ENCODE data around the gene DENND1A.

DENND1A gene

GRCh38 chr9:123361731-123362510 is 568.0 kb downstream of the DENND1A start:
- no peak for TF ChIP-seq CTCF (IDR thresholded peaks at IDR 0.05; ENCODE audit: low read depth, low read length)
- H3K4me3 ChIP-seq (replicated peaks in 1 of 2; ENCODE audit: low read depth in 2 of 2, low read length in 2 of 2), result no peak overlapping the region
- DNase-seq (ENCODE audit: low read depth in 2 of 2), result no peak

GRCh38 chr9:123361086-123361730 is 568.7 kb downstream of the DENND1A start:
- DNase-seq (ENCODE audit: low read depth in 2 of 2), result no peak
- TF ChIP-seq CTCF (IDR thresholded peaks at IDR 0.05; ENCODE audit: low read depth, low read length), result no peak
- no peak overlapping the region for H3K4me3 ChIP-seq (replicated peaks in 1 of 2; ENCODE audit: low read depth in 2 of 2, low read length in 2 of 2)

- DNase-seq (ENCODE audit: low read depth in 2 of 2), result peak in 1 of 2 donors; percentile 23
- TF ChIP-seq CTCF (IDR thresholded peaks at IDR 0.05; ENCODE audit: low read depth, low read length), result no peak
- H3K4me3 ChIP-seq (replicated peaks in 1 of 2; ENCODE audit: low read depth in 2 of 2, low read length in 2 of 2), result no peak overlapping the region
Measured at GRCh38 chr9:123360161-123361085, 569.5 kb downstream of the DENND1A start.

DNA sequence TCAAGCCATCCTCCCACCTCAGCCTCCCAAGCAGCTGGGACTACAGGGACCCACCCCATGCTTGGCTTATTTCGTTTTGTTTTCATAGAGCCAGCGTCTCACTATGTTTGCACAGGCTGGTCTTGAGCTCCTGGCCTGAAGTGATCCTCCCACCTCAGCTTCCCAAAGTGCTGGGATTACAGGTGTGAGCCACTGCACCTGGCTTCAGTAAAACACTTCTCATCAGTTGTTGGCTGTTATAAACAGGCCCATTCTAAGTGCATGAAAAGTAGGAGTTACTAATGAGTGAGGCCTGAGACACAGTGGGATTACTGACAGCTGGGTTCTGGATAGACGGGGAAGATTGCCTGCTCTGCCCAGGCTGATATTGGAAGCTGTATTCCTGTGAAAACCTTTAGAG is 570.4 kb downstream of the DENND1A start:
- TF ChIP-seq CTCF (IDR thresholded peaks at IDR 0.05; ENCODE audit: low read depth, low read length), result no peak
- H3K4me3 ChIP-seq (replicated peaks in 1 of 2; ENCODE audit: low read depth in 2 of 2, low read length in 2 of 2), result no peak overlapping the region
- no peak for DNase-seq (ENCODE audit: low read depth in 2 of 2)

DNA sequence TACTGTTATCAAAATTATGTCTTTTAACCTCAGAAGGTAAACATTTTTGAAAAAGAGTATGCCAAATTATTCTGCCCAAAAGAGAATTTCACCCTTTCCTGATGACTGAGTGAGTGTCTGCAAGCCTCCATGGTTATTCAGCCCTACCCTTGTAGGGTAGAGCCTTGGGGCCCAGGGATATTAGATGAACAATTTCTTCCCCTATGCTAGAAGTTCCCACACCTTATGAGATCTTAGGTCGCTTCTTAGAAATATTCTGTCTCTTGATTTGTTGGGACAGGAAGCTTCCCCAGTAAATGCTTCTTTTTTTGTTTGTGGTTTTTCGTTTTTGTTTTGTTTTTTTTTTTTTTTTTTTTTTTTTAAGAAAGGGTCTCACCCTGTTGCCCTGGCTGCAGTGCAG is 570.8 kb downstream of the DENND1A start:
- no peak for DNase-seq (ENCODE audit: low read depth in 2 of 2)
- no peak overlapping the region for H3K4me3 ChIP-seq (replicated peaks in 1 of 2; ENCODE audit: low read depth in 2 of 2, low read length in 2 of 2)
- no peak for TF ChIP-seq CTCF (IDR thresholded peaks at IDR 0.05; ENCODE audit: low read depth, low read length)

DNA sequence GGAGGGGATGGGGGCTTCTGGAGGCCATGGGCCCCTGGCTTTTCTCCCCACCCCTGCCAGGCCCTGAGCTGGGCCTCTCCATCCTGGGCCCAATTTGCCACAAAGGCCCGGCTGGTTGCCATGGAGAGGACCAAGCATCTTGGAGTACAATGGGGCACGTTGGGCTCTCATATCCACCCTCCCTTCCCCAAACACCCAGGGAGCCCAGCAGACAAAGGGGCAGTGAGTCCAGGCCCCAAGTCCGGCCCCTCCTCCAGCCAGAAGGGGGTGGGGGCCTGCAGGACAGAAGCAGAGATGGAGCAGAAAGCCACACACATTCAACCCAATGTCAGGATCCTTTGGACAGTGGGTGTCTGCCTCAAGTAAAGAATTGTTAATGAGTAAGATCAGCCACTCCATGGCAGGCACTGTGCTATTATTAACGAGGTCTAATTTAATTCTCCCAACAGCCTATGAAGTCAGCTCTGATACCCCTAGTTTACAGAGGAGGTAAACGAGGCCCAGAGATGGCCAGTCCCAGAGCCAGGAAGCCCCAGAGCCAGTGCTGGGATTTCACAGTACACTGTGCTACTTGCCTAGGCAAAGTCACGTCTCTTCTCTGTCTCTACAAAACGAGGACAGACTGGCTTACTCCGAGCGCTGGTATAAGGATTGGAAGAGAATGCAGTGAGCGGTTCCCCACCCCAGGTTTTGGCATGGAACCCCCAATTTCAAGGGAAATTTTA is 571.6 kb downstream of the DENND1A start:
- no peak for DNase-seq (ENCODE audit: low read depth in 2 of 2)
- no peak for TF ChIP-seq CTCF (IDR thresholded peaks at IDR 0.05; ENCODE audit: low read depth, low read length)
- no peak overlapping the region for H3K4me3 ChIP-seq (replicated peaks in 1 of 2; ENCODE audit: low read depth in 2 of 2, low read length in 2 of 2)
